Measurements from ENCODE around the gene ME3. TPM values are rescaled to one million over a fixed set of nuclear protein-coding genes. Genes with fewer than 3 reads are reported as not detected.

ME3 gene
- total RNA-seq, 1 experiment from 2014 or later, result 83.8 TPM

GRCh38 chr11:86476109-86476861 is 196.1 kb downstream of the ME3 start:
- Histone ChIP-seq H3K4me2 (ENCODE audit: low read length) (no peak overlapping the region), H4K20me1 (ENCODE audit: low read length) (no peaks in the 10 kb centered on the region), H3K79me2 (ENCODE audit: low read length) (no peaks in the 10 kb centered on the region), H3F3A (ENCODE audit: low read length, unreplicated experiment) (no peaks in the 10 kb centered on the region), H3K9ac (ENCODE audit: low read length) (no peak overlapping the region), H3K4me1 (ENCODE audit: insufficient read depth, low read length) (peaks cover 26% of the 10 kb centered on the region), H3K27ac (ENCODE audit: low read length) (no peak overlapping the region), H3K36me3 (ENCODE audit: low read depth, low read length) (no peaks in the 10 kb centered on the region), H3K9me2 (replicated peaks; ENCODE audit: low read length) (no peaks in the 10 kb centered on the region), H3K4me3 (ENCODE audit: low read length) (no peak overlapping the region), H3K9me3 (ENCODE audit: low read length) (no peaks in the 10 kb centered on the region), H3K27me3 (ENCODE audit: low read length) (no peaks in the 10 kb centered on the region), H2AFZ (ENCODE audit: low read length) (no peak overlapping the region)
- ATAC-seq (no peak), DNase-seq (no peak)
- POLR2A ChIA-PET (ENCODE audit: unreplicated experiment), result no interaction called here
- CTCF ChIA-PET, result no interaction called here
- no TSS peak for BruUV-seq (replicated peaks)
- TF ChIP-seq EZH2 (IDR thresholded peaks at IDR 0.05; ENCODE audit: low read length, unreplicated experiment) (no peak), EZH2phosphoT487 (IDR thresholded peaks at IDR 0.05; ENCODE audit: borderline replicate concordance, low read length) (no peak), CTCF (conservative IDR thresholded peaks at IDR 0.05; ENCODE audit: low read depth, low read length) (no peak)
- intact Hi-C loops (cut with micrococcal nuclease), result no loop called here

GRCh38 chr11:86475027-86475426 is 197.4 kb downstream of the ME3 start:
- DNase-seq, result no peak
- H3K4me3 ChIP-seq (ENCODE audit: low read length), result no peak overlapping the region
- H3K4me1 ChIP-seq (ENCODE audit: insufficient read depth, low read length), result peaks cover 26% of the 10 kb centered on the region
- no TSS peak for BruUV-seq (replicated peaks)
- H3K9ac ChIP-seq (ENCODE audit: low read length), result peak overlapping the region; percentile 66; the same call in 1 of the 2 replicates
- peak overlapping the region; percentile 94 for H3K27ac ChIP-seq (ENCODE audit: low read length)
- no peak overlapping the region for H3K4me2 ChIP-seq (ENCODE audit: low read length)
- ChIA-PET POLR2A (ENCODE audit: unreplicated experiment) (no interaction called here), CTCF (no interaction called here)
- H3K9me2 ChIP-seq (replicated peaks; ENCODE audit: low read length), result no peaks in the 10 kb centered on the region
- no peaks in the 10 kb centered on the region for H3K36me3 ChIP-seq (ENCODE audit: low read depth, low read length)
- H4K20me1 ChIP-seq (ENCODE audit: low read length), result no peaks in the 10 kb centered on the region
- intact Hi-C loops (cut with micrococcal nuclease), result no loop called here
- no peak for ATAC-seq
- H3F3A ChIP-seq (ENCODE audit: low read length, unreplicated experiment), result no peaks in the 10 kb centered on the region
- H2AFZ ChIP-seq (ENCODE audit: low read length), result no peak overlapping the region
- no peaks in the 10 kb centered on the region for H3K27me3 ChIP-seq (ENCODE audit: low read length)
- no peaks in the 10 kb centered on the region for H3K79me2 ChIP-seq (ENCODE audit: low read length)
- no peak for TF ChIP-seq EZH2phosphoT487 (IDR thresholded peaks at IDR 0.05; ENCODE audit: borderline replicate concordance, low read length)
- TF ChIP-seq EZH2 (IDR thresholded peaks at IDR 0.05; ENCODE audit: low read length, unreplicated experiment), result no peak
- no peak for TF ChIP-seq CTCF (conservative IDR thresholded peaks at IDR 0.05; ENCODE audit: low read depth, low read length)
- H3K9me3 ChIP-seq (ENCODE audit: low read length), result no peaks in the 10 kb centered on the region
